Hematopoietic multipotent progenitor cell treated with erythropoietin and hydrocortisone succinate and interleukin-3 and kit ligand, for 4 days (in vitro differentiated cells): ENCODE results near the gene ISL2.

Source experiments
- DNase-seq: peaks from one replicate; pipeline ENCODE4 v3.0.0-alpha.2; 2015

Gene ISL2

GRCh38 chr15:76328106-76328696 is 8.4 kb upstream of the ISL2 start:
- no peak for DNase-seq

GRCh38 chr15:76328958-76329357 is 7.6 kb upstream of the ISL2 start:
- no peak for DNase-seq

GRCh38 chr15:76330080-76330680 is 6.4 kb upstream of the ISL2 start:
- DNase-seq, result peak; percentile 68

GRCh38 chr15:76332796-76333195 is 3.8 kb upstream of the ISL2 start:
- no peak for DNase-seq

GRCh38 chr15:76333309-76333708 is 3.3 kb upstream of the ISL2 start:
- DNase-seq, result no peak

- peak; percentile 40 for DNase-seq
Observed at GRCh38 chr15:76333720-76334437, 2.7 kb upstream of the ISL2 start.

- no peak for DNase-seq
Observed at GRCh38 chr15:76334438-76335306, 1.9 kb upstream of the ISL2 start.

- DNase-seq, result peak; percentile 62
Observed at GRCh38 chr15:76335307-76336253, 993 bp upstream of the ISL2 start.

GRCh38 chr15:76337059-76337695 is 604 bp downstream of the ISL2 start:
- peak; percentile 20 for DNase-seq

GRCh38 chr15:76337696-76338485 is 1.3 kb downstream of the ISL2 start:
- DNase-seq, result peak; percentile 36

GRCh38 chr15:76338486-76339304 is 2.1 kb downstream of the ISL2 start:
- no peak for DNase-seq

- peak; percentile 48 for DNase-seq
Observed at GRCh38 chr15:76339305-76340197, 3.0 kb downstream of the ISL2 start.

- DNase-seq, result peak; percentile 64
Observed at GRCh38 chr15:76340198-76340802, 3.7 kb downstream of the ISL2 start.

- DNase-seq, result peak; percentile 74
Observed at GRCh38 chr15:76340803-76341365, 4.3 kb downstream of the ISL2 start.

- peak; percentile 28 for DNase-seq
Observed at GRCh38 chr15:76341366-76342057, 4.9 kb downstream of the ISL2 start.

GRCh38 chr15:76342058-76342381 is 5.4 kb downstream of the ISL2 start:
- DNase-seq, result no peak
